HepG2 (cell line): ENCODE results near the gene PIM3. TPM values are rescaled to one million over a fixed set of nuclear protein-coding genes. Genes with fewer than 3 reads are reported as not detected.
A peak's percentile ranks its signal among the peaks of the same experiment; 100 is the strongest.

Experiments
- RBFOX2 ChIP-seq: fragments of 200-400 bp; formaldehyde crosslinking; IDR thresholded peaks from 2 replicates; pipeline ENCODE4 v1.6.1; 2017; ENCODE audit warnings: low read depth, mild to moderate bottlenecking, low read length
- SALL1 ChIP-seq: sonication (generic); formaldehyde crosslinking; IDR thresholded peaks from 2 replicates; pipeline ENCODE4 v1.8.0; 2022; ENCODE audit warnings: mild to moderate bottlenecking, missing genetic modification reagents
- SPEN ChIP-seq: sonication (generic); formaldehyde crosslinking; IDR thresholded peaks from 2 replicates; pipeline ENCODE4 v1.5.1; 2020; ENCODE audit warnings: low read depth, mild to moderate bottlenecking, missing genetic modification reagents
- TBL1XR1 ChIP-seq: fragments of 150-350 bp; IDR thresholded peaks from 2 replicates; pipeline ENCODE4 v1.6.1; 2014; ENCODE audit warnings: borderline replicate concordance, low read length; ENCODE audit not compliant: partially characterized antibody
- TEAD3 ChIP-seq: optimal IDR thresholded peaks from 2 replicates; pipeline ENCODE3; 2016; ENCODE audit warnings: borderline replicate concordance
- TOPORS ChIP-seq: sonication (generic); formaldehyde crosslinking; IDR thresholded peaks from 2 replicates; pipeline ENCODE4 v1.8.0; 2023; ENCODE audit warnings: mild to moderate bottlenecking, missing genetic modification reagents
- polyA plus RNA-seq, 8 experiments: library from polyadenylated mRNA; depleted of rRNA in 3 of 8; stranded (reverse) in 7 of 8; unstranded in 1 of 8; fragments of >200 nt; fragmentation: Illumina TruSeq in 4 of 8; extraction: Trizol in 4 of 8; gene quantifications; 2 replicates each; pipeline versions ENCODE4 v1.2.1 to v1.2.3, GENCODE V29; 2011 to 2016; ENCODE audit warnings: low read depth in 4 of 8, missing spikeins in 1 of 8, mixed read lengths in 1 of 8; ENCODE audit not compliant: insufficient read depth in 1 of 8
- total RNA-seq, 5 experiments: library from RNA; depleted of rRNA; stranded (reverse); fragments of >200 nt; fragmentation: Illumina TruSeq; extraction: Trizol; gene quantifications; 2 replicates each; pipeline ENCODE4 v1.2.3, GENCODE V29; 2016; ENCODE audit warnings: low read depth in 1 of 5
- TF ChIP-seq, protein P1 (sequence below): sonication (generic); formaldehyde crosslinking; IDR thresholded peaks from 2 replicates; pipeline ENCODE4 v1.8.1; 2022; ENCODE audit warnings: low read depth, mild to moderate bottlenecking, missing genetic modification reagents
- TF ChIP-seq, protein P2 (sequence below): sonication (generic); formaldehyde crosslinking; IDR thresholded peaks from 2 replicates; pipeline ENCODE4 v1.9.0; 2021; ENCODE audit warnings: missing genetic modification reagents, borderline replicate concordance
- TF ChIP-seq, protein P3 (sequence below): sonication (generic); formaldehyde crosslinking; IDR thresholded peaks from 2 replicates; pipeline ENCODE4 v1.9.0; 2022; ENCODE audit warnings: low read depth, missing genetic modification reagents
- TF ChIP-seq, protein P4 (sequence below): sonication (generic); formaldehyde crosslinking; IDR thresholded peaks from 2 replicates; pipeline ENCODE4 v1.8.0; 2022; ENCODE audit warnings: low read depth, missing genetic modification reagents
- TF ChIP-seq, protein P5 (sequence below): sonication (generic); formaldehyde crosslinking; IDR thresholded peaks from 2 replicates; pipeline ENCODE4 v1.4.0; 2020; ENCODE audit warnings: missing genetic modification reagents
- TF ChIP-seq, protein P6 (sequence below): sonication (generic); formaldehyde crosslinking; IDR thresholded peaks from 2 replicates; pipeline ENCODE4 v1.4.0; 2020; ENCODE audit warnings: missing genetic modification reagents, low read depth, mild to moderate bottlenecking, borderline replicate concordance
- TF ChIP-seq, protein P7 (sequence below): IDR thresholded peaks from 2 replicates; pipeline ENCODE4 v1.6.1; 2018; ENCODE audit warnings: missing genetic modification reagents, mild to moderate bottlenecking, missing compliant biosample characterization

Gene PIM3
- total and polyA plus RNA-seq, 2 of the 13 experiments (the other 11 are each of a cell fraction or from before 2014, with no cell fraction given) = 21.6 to 31.2 TPM

DNA sequence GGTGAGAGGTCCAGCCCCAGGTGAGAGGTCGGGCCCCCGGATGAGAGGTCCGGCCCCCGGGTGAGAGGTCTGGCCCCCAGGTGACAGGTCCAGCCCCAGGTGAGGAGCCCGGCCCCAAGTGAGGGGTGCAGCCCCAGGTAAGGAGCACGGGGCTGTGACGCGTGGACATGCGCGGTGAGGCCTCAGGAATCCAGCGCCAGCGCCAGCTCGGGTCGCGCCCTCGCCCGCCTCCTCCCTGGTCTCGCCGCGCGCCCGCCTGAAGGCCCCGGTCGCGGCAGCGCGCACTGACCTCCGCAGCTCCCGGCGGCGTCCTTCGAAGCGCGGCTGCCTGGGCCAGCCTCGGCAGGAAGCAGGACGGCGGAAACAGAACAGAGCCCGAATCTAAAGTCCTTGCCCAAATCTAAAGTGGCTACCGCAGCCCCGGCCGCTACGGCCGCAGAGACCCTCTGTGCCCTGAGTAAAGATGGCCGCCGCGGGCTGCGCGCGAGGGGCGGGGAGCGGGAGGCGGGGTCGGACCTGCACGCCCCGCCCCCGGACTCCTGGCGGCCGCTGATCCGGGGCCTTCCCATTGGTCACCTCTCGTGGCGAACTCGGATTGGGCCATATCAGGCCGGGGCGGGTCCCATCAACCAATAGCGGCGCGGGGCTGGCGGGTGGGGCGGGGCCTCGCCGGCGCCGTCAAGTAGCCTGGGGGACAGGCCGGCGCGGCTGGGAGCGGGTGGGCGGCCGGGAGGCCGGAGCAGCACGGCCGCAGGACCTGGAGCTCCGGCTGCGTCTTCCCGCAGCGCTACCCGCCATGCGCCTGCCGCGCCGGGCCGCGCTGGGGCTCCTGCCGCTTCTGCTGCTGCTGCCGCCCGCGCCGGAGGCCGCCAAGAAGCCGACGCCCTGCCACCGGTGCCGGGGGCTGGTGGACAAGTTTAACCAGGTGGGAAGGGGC is 42.3 kb upstream of the PIM3 start, which contains the start of the genes ALG12 and CRELD2 (continued):
- TF ChIP-seq, protein P1, sequence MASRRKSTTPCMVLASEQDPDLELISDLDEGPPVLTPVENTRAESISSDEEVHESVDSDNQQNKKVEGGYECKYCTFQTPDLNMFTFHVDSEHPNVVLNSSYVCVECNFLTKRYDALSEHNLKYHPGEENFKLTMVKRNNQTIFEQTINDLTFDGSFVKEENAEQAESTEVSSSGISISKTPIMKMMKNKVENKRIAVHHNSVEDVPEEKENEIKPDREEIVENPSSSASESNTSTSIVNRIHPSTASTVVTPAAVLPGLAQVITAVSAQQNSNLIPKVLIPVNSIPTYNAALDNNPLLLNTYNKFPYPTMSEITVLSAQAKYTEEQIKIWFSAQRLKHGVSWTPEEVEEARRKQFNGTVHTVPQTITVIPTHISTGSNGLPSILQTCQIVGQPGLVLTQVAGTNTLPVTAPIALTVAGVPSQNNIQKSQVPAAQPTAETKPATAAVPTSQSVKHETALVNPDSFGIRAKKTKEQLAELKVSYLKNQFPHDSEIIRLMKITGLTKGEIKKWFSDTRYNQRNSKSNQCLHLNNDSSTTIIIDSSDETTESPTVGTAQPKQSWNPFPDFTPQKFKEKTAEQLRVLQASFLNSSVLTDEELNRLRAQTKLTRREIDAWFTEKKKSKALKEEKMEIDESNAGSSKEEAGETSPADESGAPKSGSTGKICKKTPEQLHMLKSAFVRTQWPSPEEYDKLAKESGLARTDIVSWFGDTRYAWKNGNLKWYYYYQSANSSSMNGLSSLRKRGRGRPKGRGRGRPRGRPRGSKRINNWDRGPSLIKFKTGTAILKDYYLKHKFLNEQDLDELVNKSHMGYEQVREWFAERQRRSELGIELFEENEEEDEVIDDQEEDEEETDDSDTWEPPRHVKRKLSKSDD (CRISPR knock-in tag) = peak; percentile 85
- TF ChIP-seq, protein P2, sequence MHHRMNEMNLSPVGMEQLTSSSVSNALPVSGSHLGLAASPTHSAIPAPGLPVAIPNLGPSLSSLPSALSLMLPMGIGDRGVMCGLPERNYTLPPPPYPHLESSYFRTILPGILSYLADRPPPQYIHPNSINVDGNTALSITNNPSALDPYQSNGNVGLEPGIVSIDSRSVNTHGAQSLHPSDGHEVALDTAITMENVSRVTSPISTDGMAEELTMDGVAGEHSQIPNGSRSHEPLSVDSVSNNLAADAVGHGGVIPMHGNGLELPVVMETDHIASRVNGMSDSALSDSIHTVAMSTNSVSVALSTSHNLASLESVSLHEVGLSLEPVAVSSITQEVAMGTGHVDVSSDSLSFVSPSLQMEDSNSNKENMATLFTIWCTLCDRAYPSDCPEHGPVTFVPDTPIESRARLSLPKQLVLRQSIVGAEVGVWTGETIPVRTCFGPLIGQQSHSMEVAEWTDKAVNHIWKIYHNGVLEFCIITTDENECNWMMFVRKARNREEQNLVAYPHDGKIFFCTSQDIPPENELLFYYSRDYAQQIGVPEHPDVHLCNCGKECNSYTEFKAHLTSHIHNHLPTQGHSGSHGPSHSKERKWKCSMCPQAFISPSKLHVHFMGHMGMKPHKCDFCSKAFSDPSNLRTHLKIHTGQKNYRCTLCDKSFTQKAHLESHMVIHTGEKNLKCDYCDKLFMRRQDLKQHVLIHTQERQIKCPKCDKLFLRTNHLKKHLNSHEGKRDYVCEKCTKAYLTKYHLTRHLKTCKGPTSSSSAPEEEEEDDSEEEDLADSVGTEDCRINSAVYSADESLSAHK (CRISPR knock-in tag) = no peak
- TF ChIP-seq TBL1XR1 = peak; percentile 16
- peak; percentile 69 for TF ChIP-seq SALL1 (CRISPR knock-in tag)
- TF ChIP-seq, protein P3, sequence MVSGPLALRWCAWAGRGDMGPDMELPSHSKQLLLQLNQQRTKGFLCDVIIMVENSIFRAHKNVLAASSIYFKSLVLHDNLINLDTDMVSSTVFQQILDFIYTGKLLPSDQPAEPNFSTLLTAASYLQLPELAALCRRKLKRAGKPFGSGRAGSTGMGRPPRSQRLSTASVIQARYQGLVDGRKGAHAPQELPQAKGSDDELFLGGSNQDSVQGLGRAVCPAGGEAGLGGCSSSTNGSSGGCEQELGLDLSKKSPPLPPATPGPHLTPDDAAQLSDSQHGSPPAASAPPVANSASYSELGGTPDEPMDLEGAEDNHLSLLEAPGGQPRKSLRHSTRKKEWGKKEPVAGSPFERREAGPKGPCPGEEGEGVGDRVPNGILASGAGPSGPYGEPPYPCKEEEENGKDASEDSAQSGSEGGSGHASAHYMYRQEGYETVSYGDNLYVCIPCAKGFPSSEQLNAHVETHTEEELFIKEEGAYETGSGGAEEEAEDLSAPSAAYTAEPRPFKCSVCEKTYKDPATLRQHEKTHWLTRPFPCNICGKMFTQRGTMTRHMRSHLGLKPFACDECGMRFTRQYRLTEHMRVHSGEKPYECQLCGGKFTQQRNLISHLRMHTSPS (CRISPR knock-in tag) = no peak
- TF ChIP-seq, protein P4, sequence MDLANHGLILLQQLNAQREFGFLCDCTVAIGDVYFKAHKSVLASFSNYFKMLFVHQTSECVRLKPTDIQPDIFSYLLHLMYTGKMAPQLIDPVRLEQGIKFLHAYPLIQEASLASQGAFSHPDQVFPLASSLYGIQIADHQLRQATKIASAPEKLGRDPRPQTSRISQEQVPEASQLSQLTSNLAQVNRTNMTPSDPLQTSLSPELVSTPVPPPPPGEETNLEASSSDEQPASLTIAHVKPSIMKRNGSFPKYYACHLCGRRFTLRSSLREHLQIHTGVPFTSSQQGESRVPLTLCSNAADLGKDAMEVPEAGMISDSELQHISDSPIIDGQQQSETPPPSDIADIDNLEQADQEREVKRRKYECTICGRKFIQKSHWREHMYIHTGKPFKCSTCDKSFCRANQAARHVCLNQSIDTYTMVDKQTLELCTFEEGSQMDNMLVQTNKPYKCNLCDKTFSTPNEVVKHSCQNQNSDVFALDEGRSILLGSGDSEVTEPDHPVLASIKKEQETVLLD (CRISPR knock-in tag) = peak; percentile 70
- TF ChIP-seq RBFOX2 = peak; percentile 87
- peak; percentile 76 for TF ChIP-seq SPEN (CRISPR knock-in tag)
- TF ChIP-seq, protein P5, sequence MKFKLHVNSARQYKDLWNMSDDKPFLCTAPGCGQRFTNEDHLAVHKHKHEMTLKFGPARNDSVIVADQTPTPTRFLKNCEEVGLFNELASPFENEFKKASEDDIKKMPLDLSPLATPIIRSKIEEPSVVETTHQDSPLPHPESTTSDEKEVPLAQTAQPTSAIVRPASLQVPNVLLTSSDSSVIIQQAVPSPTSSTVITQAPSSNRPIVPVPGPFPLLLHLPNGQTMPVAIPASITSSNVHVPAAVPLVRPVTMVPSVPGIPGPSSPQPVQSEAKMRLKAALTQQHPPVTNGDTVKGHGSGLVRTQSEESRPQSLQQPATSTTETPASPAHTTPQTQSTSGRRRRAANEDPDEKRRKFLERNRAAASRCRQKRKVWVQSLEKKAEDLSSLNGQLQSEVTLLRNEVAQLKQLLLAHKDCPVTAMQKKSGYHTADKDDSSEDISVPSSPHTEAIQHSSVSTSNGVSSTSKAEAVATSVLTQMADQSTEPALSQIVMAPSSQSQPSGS = peak; percentile 60; the same call in 1 of the 2 replicates
- TF ChIP-seq, protein P6, sequence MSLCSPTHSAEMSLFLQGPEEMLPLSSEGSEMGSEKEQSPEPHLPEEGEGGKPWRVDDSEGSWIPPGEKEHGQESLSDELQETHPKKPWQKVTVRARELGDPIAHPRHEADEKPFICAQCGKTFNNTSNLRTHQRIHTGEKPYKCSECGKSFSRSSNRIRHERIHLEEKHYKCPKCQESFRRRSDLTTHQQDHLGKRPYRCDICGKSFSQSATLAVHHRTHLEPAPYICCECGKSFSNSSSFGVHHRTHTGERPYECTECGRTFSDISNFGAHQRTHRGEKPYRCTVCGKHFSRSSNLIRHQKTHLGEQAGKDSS = peak; percentile 87; the same call in 1 of the 2 replicates
- TF ChIP-seq TEAD3 = peak; percentile 24
- TF ChIP-seq, protein P7, sequence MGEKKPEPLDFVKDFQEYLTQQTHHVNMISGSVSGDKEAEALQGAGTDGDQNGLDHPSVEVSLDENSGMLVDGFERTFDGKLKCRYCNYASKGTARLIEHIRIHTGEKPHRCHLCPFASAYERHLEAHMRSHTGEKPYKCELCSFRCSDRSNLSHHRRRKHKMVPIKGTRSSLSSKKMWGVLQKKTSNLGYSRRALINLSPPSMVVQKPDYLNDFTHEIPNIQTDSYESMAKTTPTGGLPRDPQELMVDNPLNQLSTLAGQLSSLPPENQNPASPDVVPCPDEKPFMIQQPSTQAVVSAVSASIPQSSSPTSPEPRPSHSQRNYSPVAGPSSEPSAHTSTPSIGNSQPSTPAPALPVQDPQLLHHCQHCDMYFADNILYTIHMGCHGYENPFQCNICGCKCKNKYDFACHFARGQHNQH (CRISPR knock-in tag) = peak; percentile 68; the same call in 1 of the 2 replicates
- TF ChIP-seq TOPORS = 0 out of 2 replicates have a peak, but pooled peaks have one; percentile 67
